ENCODE results near the gene NASP.
"Not testable (repeated sequence)": the region's sequence is repeated elsewhere in the genome, so short reads cannot be mapped to it uniquely, and the experiment has no call there.

NASP gene

GRCh38 chr1:45569962-45570581, 13.8 kb upstream of the NASP start:
- DNase-seq (ENCODE audit: low spot score) = peak; percentile 72

- DNase-seq (ENCODE audit: low spot score) = no peak
Observed at GRCh38 chr1:45570631-45571030, 13.2 kb upstream of the NASP start.

GRCh38 chr1:45573231-45573804, 10.5 kb upstream of the NASP start:
- no peak for DNase-seq (ENCODE audit: low spot score)

GRCh38 chr1:45574105-45574626, 9.7 kb upstream of the NASP start:
- no peak for DNase-seq (ENCODE audit: low spot score)

- DNase-seq (ENCODE audit: low spot score) = peak; percentile 95
Observed at GRCh38 chr1:45583264-45583665, 576 bp upstream of the NASP start.

- DNase-seq (ENCODE audit: low spot score) = peak; percentile 97
Observed at GRCh38 chr1:45584351-45585109, 689 bp downstream of the NASP start.

GRCh38 chr1:45585110-45585426, 1.2 kb downstream of the NASP start:
- DNase-seq (ENCODE audit: low spot score) = no peak

- no peak for DNase-seq (ENCODE audit: low spot score)
Observed at GRCh38 chr1:45585496-45586075, 1.7 kb downstream of the NASP start.

- no peak for DNase-seq (ENCODE audit: low spot score)
Observed at GRCh38 chr1:45586769-45587168, 2.9 kb downstream of the NASP start.

GRCh38 chr1:45589861-45590260, 6.0 kb downstream of the NASP start:
- DNase-seq (ENCODE audit: low spot score) = no peak

- no peak for DNase-seq (ENCODE audit: low spot score)
Observed at GRCh38 chr1:45594412-45594811, 10.6 kb downstream of the NASP start.

GRCh38 chr1:45596765-45597164, 12.9 kb downstream of the NASP start:
- DNase-seq (ENCODE audit: low spot score) = not testable (repeated sequence)

GRCh38 chr1:45604239-45604638, 20.4 kb downstream of the NASP start:
- DNase-seq (ENCODE audit: low spot score) = no peak

GRCh38 chr1:45607404-45608074, 23.7 kb downstream of the NASP start:
- DNase-seq (ENCODE audit: low spot score) = no peak

GRCh38 chr1:45608175-45609156, 24.6 kb downstream of the NASP start:
- no peak for DNase-seq (ENCODE audit: low spot score)

GRCh38 chr1:45610589-45611226, 26.9 kb downstream of the NASP start:
- DNase-seq (ENCODE audit: low spot score) = no peak

- DNase-seq (ENCODE audit: low spot score) = no peak
Observed at GRCh38 chr1:45612941-45613579, 29.2 kb downstream of the NASP start.

GRCh38 chr1:45615885-45616284, 32.0 kb downstream of the NASP start:
- no peak for DNase-seq (ENCODE audit: low spot score)

GRCh38 chr1:45617618-45618017, 33.8 kb downstream of the NASP start:
- DNase-seq (ENCODE audit: low spot score) = no peak
